ENCODE data around the gene GNG7. TPM values are rescaled to one million over a fixed set of nuclear protein-coding genes. Genes with fewer than 3 reads are reported as not detected.

GNG7 gene
- total and polyA plus RNA-seq, 10 of the 15 experiments (the other 5 are each of a cell fraction or from before 2014, with no cell fraction given) = 1.9 to 13.6 (median 6.5) TPM

DNA sequence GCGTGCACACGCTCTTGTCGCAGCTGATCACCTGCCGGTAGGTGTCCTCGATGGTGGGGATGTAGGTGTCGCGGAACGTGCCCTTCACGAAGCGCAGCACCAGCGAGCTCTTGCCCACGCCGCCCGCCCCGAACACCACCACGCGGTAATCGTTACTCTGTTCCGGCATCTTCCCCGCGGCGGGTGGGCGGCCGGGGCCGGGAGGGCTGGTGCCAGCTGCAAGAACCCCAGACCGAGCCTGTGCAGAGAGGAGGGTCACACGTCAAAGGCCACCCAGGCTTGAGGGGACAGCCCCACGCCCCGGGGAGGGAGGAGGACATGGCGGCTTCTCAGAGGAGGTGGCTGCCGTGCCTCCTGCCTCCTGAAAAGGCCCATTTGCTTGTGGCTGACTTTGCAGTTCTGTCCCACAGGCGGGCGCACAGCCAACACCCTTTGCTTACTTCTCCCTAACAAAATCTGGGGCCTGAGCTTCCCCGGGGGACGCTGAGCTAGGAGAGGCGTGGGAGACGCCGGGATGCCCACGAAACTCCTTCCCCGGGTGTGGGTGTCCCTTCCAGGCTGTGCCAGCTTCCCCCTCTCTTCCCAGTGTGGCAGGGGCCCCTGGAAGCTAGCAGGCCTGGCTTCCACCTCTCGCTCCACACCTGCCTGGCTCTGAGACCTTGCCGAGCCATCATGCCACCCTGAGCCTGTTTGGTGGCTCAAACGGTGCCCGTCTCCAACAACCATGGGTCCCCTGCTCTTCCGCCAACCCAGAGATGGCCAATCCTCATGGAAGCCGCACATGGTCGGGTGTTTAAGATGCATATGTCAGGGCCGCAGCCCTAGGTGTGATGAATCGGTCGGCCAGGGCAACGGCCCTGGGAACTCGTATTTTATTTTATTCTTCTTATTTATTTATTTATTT lies 15.4 kb upstream of the GNG7 start:
- Histone ChIP-seq H3K4me1 (ENCODE audit: control insufficient read depth, insufficient read depth, low read length) (no peaks in the 10 kb centered on the region), H2AFZ (ENCODE audit: control insufficient read depth, low read depth, low read length) (no peak overlapping the region), H3K27me3 (replicated peaks in 1 of 2; ENCODE audit: control insufficient read depth in 2 of 2, insufficient read depth in 2 of 2, low read length in 1 of 2) (peaks cover 3 to 4% of the 10 kb centered on the region in 2 experiments; a peak in 1 of 4 replicates), H3K36me3 (ENCODE audit: control insufficient read depth in 2 of 2, insufficient read depth in 2 of 2, low read length in 1 of 2) (no peaks in the 10 kb centered on the region), H4K20me1 (ENCODE audit: control insufficient read depth, insufficient read depth) (no peaks in the 10 kb centered on the region), H3K9ac (ENCODE audit: control insufficient read depth, insufficient read depth, low read length) (no peak overlapping the region), H3K27ac (ENCODE audit: control insufficient read depth, insufficient read depth) (no peak overlapping the region), H3K4me3 (no peak overlapping the region), H3K9me3 (replicated peaks; ENCODE audit: control insufficient read depth, insufficient read depth, low read length) (peaks cover 7% of the 10 kb centered on the region; the same call in 1 of the 3 replicates), H3K4me2 (ENCODE audit: control insufficient read depth, insufficient read depth) (no peak overlapping the region), H3K79me2 (ENCODE audit: control insufficient read depth, insufficient read depth, low read length) (no peaks in the 10 kb centered on the region)
- ATAC-seq = no peak
- 71% methylated on average over 46 of the region's 52 CpGs for WGBS (ENCODE audit: insufficient coverage, insufficient replicate concordance, low lambda C conversion rate, missing lambda C conversion rate)
- TF ChIP-seq BCL11A (IDR thresholded peaks at IDR 0.05; ENCODE audit: low read depth, low read length) = no peak
- TF ChIP-seq, protein P1, sequence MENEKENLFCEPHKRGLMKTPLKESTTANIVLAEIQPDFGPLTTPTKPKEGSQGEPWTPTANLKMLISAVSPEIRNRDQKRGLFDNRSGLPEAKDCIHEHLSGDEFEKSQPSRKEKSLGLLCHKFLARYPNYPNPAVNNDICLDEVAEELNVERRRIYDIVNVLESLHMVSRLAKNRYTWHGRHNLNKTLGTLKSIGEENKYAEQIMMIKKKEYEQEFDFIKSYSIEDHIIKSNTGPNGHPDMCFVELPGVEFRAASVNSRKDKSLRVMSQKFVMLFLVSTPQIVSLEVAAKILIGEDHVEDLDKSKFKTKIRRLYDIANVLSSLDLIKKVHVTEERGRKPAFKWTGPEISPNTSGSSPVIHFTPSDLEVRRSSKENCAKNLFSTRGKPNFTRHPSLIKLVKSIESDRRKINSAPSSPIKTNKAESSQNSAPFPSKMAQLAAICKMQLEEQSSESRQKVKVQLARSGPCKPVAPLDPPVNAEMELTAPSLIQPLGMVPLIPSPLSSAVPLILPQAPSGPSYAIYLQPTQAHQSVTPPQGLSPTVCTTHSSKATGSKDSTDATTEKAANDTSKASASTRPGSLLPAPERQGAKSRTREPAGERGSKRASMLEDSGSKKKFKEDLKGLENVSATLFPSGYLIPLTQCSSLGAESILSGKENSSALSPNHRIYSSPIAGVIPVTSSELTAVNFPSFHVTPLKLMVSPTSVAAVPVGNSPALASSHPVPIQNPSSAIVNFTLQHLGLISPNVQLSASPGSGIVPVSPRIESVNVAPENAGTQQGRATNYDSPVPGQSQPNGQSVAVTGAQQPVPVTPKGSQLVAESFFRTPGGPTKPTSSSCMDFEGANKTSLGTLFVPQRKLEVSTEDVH (IDR thresholded peaks at IDR 0.05; ENCODE audit: low read depth, partially characterized antibody) = no peak
- TF ChIP-seq NR2C1 (IDR thresholded peaks at IDR 0.05) = no peak
- no peak for TF ChIP-seq ATF7 (IDR thresholded peaks at IDR 0.05; ENCODE audit: low read depth)
- no peak for TF ChIP-seq CHD4 (IDR thresholded peaks at IDR 0.05)
- TF ChIP-seq SREBF1 (IDR thresholded peaks at IDR 0.05; ENCODE audit: low read length) = no peak
- ChIA-PET RAD21 (ENCODE audit: unreplicated experiment) (no interaction called here), CTCF (no interaction called here), POLR2A (no interaction called here), SMC1A (ENCODE audit: uncharacterized antibody, unreplicated experiment) (interaction anchor here (1.0 kb wide), 1 partner anchor 11 kb away, joined by 3 read pairs; no protein-coding TSS in a partner anchor)
- no peak for DNase-seq (ENCODE audit: low read depth, low spot score)
- intact Hi-C loops (cut with micrococcal nuclease; ENCODE audit: unreplicated experiment) (no loop called here), in situ Hi-C loops (cut with MboI) (no loop called here)
- FAIRE-seq = no peak
- no TSS peak for BruUV-seq (replicated peaks)

Measured in GM12878 (cell line).